Hematopoietic multipotent progenitor cell treated with erythropoietin and hydrocortisone succinate and interleukin-3 and kit ligand, for 17 days (in vitro differentiated cells): ENCODE results near the gene NPFFR1.
"Not testable (repeated sequence)": the region's sequence is repeated elsewhere in the genome, so short reads cannot be mapped to it uniquely, and the experiment has no call there.

Experiments
- DNase-seq: peaks from one replicate; pipeline ENCODE4 v3.0.0-alpha.2; 2015; ENCODE audit warnings: low spot score

Gene NPFFR1

GRCh38 chr10:70222811-70223447 is 60.9 kb downstream of the NPFFR1 start:
- DNase-seq = not testable (repeated sequence)

- DNase-seq = no peak
Observed at GRCh38 chr10:70222340-70222794, 61.4 kb downstream of the NPFFR1 start.

- no peak for DNase-seq
Observed at GRCh38 chr10:70221030-70221429, 62.8 kb downstream of the NPFFR1 start.

GRCh38 chr10:70212879-70213278 is 70.9 kb downstream of the NPFFR1 start:
- no peak for DNase-seq

GRCh38 chr10:70212277-70212676 is 71.5 kb downstream of the NPFFR1 start:
- no peak for DNase-seq

- no peak for DNase-seq
Observed at GRCh38 chr10:70206762-70207161, 77.0 kb downstream of the NPFFR1 start.

- no peak for DNase-seq
Observed at GRCh38 chr10:70201105-70201504, 82.7 kb downstream of the NPFFR1 start.

- DNase-seq = no peak
Observed at GRCh38 chr10:70198696-70199466, 84.9 kb downstream of the NPFFR1 start.
